GM04504 (cell line): ENCODE data around the gene CCNC.

Source experiments
- DNase-seq: peaks from one replicate; pipeline ENCODE4 v3.0.0-alpha.2; 2012; ENCODE audit warnings: low read depth

The CCNC gene

GRCh38 chr6:99545442-99545841 is 23.0 kb downstream of the CCNC start:
- DNase-seq = no peak

GRCh38 chr6:99543968-99544367 is 24.5 kb downstream of the CCNC start:
- no peak for DNase-seq

DNA sequence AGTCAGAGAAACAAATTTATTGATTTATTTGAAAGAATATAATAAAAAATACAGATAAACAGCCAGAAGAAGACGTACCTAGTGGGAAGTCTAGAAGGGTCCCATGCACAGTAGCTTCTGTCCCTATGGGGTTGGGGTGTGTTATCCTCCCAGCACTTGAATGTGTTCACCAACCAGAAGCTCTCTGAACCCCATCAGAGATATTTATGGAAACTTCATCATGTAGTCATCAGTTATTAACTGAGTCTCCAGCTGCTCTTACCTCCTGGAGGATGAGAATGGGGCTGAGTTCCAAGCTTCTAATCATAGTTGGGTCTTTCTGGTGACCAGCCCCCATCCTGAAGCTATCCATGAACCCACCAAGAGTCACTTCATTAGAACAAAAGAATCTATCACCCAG is 37.8 kb downstream of the CCNC start:
- DNase-seq = no peak

DNA sequence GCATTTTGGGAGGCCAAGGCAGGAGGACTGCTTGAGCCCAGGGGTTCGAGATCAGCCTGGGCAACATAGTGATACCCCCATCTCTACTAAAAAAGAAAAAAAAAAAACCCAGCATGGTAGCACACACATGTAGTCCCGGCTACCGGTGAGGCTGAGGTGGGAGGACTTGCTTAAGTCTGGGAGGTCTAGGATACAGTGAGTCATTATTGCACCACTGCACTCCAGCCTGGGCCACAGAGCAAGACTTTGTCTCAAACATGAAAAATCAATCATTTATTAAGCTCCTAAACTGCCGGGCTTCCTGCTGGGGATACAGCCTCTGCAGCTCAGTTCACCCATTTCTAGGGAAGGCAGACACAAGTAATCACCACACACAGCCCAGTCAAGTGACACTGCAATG is 45.9 kb downstream of the CCNC start:
- peak; percentile 17 for DNase-seq

DNA sequence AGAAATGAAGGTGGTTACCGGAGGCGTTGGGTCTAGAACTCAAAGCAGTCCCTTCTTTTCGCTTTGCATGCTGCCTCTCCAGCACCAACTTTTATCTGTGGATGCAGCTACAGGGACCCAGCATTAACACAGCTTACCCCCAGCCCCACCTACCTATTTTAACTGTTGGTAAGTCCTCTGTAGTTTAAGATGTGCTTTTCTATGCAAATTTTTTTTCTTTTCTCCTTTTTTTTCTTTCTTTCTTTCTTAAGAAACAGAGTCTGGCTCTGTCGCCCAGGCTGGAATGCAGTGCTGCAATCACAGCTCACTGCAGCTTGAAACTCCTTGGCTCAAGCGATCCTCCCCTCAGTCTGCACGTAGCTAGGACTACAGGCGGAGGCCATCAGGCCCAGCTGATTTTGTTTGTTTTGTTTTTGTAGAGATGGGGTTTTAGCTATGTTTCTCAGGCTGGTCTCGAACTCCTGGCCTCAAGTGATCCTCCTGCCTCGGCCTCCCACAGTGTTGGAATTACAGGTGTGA is 46.8 kb downstream of the CCNC start:
- peak; percentile 26 for DNase-seq

DNA sequence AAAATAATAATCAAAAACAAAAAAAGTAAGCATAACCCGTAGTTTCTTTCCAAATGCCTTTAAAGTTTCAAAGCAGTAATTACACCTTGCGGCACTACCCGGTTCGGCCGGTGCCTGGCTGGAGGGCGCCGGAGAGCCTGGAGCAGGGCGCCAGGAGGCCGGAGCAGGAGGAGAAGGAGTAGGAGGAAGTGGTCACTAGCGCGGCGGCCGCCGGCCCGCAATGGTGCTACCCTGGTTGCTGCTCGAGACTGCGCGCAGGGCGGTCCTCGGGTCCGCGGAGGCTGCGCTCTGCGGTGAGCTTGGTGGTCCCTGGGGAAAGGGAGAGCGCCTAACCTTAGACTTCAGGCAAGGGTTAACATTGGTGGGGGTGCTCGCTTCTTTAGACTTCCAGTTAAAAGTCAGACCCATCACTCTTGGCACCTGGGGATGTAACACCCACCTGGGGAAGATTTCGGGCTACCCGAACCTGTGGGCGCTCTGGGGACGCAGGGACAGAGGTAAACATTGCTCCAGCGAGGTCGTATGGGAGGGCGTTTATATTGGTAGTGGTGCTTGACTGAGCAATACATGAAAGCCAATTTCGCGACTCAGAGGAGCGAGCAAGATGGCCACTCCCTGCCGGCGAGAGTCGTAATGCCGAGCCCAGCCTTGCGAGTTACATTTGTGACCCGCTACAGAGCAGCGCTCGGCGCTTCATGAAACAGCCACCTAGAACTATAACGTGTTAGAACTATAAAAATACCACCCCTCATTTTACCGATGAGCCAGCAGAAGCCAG is 47.4 kb downstream of the CCNC start:
- DNase-seq = peak; percentile 63

GRCh38 chr6:99519446-99519845 is 49.0 kb downstream of the CCNC start:
- no peak for DNase-seq

- no peak for DNase-seq
Observed at GRCh38 chr6:99514089-99514488, 54.4 kb downstream of the CCNC start.

- DNase-seq = no peak
Observed at GRCh38 chr6:99512033-99512432, 56.4 kb downstream of the CCNC start.

GRCh38 chr6:99507648-99508047 is 60.8 kb downstream of the CCNC start:
- DNase-seq = no peak

- DNase-seq = no peak
Observed at GRCh38 chr6:99501762-99502161, 66.7 kb downstream of the CCNC start.

DNA sequence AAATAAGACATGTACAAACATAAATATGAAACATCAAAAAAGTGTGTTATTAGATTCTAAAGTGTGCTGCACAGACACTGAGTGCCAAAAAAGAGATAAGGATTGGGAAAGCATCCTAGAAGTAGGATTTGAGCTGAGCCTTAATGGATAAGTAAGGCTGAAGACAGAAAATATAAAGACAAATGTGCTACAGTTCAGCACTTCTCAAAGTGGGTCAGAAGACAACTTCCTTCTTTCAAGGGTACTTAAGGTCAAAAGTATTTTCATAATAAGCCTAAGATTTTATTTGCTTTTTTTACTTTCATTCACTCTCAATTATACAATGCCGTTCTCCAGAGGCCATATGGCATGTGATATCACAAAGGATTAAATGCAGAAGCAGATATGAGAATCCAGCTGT is 70.0 kb downstream of the CCNC start:
- no peak for DNase-seq

GRCh38 chr6:99495466-99495865 is 73.0 kb downstream of the CCNC start:
- DNase-seq = no peak
